ENCODE data around the gene CAMK4.
A peak's percentile ranks its signal among the peaks of the same experiment; 100 is the strongest.

The CAMK4 gene

GRCh38 chr5:111512375-111513130, 288.4 kb downstream of the CAMK4 start, which contains the start of gene STARD4:
STARD4 (minus strand) TSS chr5:111512535; CDS start chr5:111507433, 5,102 bp downstream.
- TF ChIP-seq, protein P1, sequence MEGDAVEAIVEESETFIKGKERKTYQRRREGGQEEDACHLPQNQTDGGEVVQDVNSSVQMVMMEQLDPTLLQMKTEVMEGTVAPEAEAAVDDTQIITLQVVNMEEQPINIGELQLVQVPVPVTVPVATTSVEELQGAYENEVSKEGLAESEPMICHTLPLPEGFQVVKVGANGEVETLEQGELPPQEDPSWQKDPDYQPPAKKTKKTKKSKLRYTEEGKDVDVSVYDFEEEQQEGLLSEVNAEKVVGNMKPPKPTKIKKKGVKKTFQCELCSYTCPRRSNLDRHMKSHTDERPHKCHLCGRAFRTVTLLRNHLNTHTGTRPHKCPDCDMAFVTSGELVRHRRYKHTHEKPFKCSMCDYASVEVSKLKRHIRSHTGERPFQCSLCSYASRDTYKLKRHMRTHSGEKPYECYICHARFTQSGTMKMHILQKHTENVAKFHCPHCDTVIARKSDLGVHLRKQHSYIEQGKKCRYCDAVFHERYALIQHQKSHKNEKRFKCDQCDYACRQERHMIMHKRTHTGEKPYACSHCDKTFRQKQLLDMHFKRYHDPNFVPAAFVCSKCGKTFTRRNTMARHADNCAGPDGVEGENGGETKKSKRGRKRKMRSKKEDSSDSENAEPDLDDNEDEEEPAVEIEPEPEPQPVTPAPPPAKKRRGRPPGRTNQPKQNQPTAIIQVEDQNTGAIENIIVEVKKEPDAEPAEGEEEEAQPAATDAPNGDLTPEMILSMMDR (IDR thresholded peaks at IDR 0.05; ENCODE audit: low read depth, low read length), result no peak
- peak; percentile 88 for DNase-seq (ENCODE audit: extremely low read depth, low read depth)

- TF ChIP-seq, protein P1 (IDR thresholded peaks at IDR 0.05; ENCODE audit: low read depth, low read length), result no peak
- DNase-seq (ENCODE audit: extremely low read depth, low read depth), result no peak
These were observed 288.9 kb downstream of the CAMK4 start for GRCh38 chr5:111513131-111513520.

GRCh38 chr5:111514087-111514486, 289.9 kb downstream of the CAMK4 start:
- TF ChIP-seq, protein P1 (IDR thresholded peaks at IDR 0.05; ENCODE audit: low read depth, low read length), result no peak
- DNase-seq (ENCODE audit: extremely low read depth, low read depth), result no peak

- DNase-seq (ENCODE audit: extremely low read depth, low read depth), result no peak
- TF ChIP-seq, protein P1 (IDR thresholded peaks at IDR 0.05; ENCODE audit: low read depth, low read length), result no peak
These were observed 293.8 kb downstream of the CAMK4 start for GRCh38 chr5:111517853-111518501.

- no peak for DNase-seq (ENCODE audit: extremely low read depth, low read depth)
- TF ChIP-seq, protein P1 (IDR thresholded peaks at IDR 0.05; ENCODE audit: low read depth, low read length), result no peak
These were observed 294.6 kb downstream of the CAMK4 start for GRCh38 chr5:111518777-111519176.

DNA sequence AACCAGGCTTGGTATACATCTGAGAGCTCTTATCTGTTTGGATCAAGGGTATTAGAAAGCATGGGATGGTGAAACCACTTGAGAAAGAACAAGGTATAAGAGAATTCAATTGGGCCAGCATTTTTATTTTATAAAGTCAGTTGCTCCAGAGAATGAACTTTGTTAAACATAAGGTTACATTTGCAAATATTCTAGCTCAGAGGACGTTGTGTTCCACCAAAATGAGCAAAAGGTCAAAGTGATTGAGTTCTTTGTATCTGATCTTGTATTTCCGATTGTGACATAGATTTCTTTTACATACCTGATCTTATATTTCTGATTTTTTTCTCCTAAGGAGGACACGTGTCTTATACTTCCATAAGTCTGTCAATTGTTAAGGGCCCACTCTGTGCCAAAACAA, 296.7 kb downstream of the CAMK4 start:
- DNase-seq (ENCODE audit: extremely low read depth, low read depth), result no peak

More for the DNA sequence above, 296.7 kb downstream of the CAMK4 start:
- TF ChIP-seq, protein P1 (IDR thresholded peaks at IDR 0.05; ENCODE audit: low read depth, low read length), result no peak

All from AG09319 (cell line).